Stimulated activated CD4-positive, alpha-beta T cell treated with anti-CD3 and anti-CD28 coated beads, Interleukin-12 subunit alpha, Interleukin-12 subunit beta, amount 100 ng/mL, for 4 hours (primary cell): ENCODE data around the gene ADAMTSL1.

Experiments used
- DNase-seq: peaks from one replicate; pipeline ENCODE4 v3.0.0-alpha.2; 2020

The ADAMTSL1 gene

DNA sequence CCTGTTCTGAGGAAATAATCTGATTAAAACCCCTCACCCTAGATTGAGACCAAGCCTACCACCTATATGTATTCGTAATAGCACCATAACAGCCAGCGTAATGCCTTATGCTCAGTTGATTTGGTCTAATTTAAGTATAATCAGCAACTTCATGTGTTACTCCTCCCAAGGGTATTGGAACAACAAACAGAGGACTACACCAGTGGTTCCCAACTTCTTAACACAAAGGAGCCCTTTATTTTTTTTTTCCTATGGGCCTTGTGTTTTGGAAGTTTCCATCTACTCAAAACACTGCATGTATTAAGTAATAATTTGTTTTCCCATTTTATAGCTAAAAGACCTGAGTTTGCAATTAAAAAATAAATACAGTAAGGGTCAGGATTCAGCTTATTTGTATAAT is 140.7 kb downstream of the ADAMTSL1 start:
- DNase-seq = no peak

GRCh38 chr9:18616976-18617375 is 143.0 kb downstream of the ADAMTSL1 start:
- no peak for DNase-seq

GRCh38 chr9:18617759-18618158 is 143.8 kb downstream of the ADAMTSL1 start:
- DNase-seq = no peak

GRCh38 chr9:18618862-18619261 is 144.9 kb downstream of the ADAMTSL1 start:
- DNase-seq = no peak

DNA sequence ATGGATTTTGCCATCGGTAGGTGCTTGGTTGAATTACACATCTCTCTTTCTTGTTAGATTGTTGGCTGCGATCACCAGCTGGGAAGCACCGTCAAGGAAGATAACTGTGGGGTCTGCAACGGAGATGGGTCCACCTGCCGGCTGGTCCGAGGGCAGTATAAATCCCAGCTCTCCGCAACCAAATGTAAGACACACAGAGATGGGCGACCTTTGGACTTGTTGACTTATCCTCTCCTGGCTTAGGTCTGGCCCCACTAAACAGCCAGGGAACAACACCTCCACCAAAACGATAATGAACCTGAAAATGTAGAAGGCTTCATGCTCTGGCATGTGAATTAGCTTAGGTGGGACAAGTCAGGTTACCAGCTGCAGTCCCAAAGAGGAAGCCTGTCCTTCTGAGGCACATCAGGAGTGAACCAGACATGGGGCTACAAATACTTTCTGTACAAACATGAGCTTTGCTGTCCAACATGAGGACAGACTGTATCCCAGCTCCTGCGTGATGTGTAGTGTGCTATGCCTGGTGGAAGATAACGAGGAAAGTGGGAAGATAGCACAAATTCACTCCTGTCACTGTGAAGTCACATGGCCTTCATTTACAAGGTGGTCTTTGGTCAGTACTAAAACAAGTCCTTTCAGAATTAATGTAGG is 148.4 kb downstream of the ADAMTSL1 start:
- no peak for DNase-seq

GRCh38 chr9:18623221-18624079 is 149.5 kb downstream of the ADAMTSL1 start:
- no peak for DNase-seq

- DNase-seq = no peak
Measured at GRCh38 chr9:18626046-18626698, 152.2 kb downstream of the ADAMTSL1 start.

GRCh38 chr9:18629136-18629535 is 155.2 kb downstream of the ADAMTSL1 start:
- no peak for DNase-seq

DNA sequence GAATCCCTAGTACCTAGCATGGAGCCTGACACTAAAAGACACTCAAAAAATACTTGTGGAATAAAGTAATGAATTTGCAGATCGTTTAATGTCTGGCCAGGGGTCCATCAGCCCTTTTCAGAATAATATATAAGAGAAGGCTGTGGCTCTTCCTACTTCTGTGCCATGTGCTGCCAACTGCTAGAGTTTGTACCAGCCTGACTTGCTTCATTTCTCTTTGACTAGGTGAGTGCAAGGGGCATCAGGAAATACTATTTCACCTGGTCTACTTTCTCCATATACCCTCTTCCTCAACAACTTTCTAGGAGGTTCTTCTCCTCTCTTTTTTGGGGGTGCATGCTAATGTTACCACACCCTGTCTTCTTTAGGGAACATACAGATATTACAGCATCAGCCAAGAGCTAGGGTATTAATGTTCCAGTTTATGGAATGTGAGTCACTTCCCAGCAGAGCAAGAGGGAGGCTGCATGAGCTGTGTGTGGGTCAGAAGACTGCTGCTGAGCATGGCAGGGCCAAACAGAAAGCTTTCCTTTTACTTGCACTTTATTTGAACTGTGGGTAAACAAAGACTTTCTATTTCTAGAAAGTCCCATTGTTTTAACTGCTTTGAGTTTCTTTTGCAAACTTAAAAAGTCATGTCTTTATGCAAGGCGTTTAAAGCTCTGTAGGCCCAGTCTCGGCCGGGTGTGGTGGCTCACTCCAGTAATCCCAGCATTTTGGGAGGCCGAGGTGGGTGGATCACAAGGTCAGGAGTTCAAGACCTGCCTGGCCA is 158.9 kb downstream of the ADAMTSL1 start:
- no peak for DNase-seq

DNA sequence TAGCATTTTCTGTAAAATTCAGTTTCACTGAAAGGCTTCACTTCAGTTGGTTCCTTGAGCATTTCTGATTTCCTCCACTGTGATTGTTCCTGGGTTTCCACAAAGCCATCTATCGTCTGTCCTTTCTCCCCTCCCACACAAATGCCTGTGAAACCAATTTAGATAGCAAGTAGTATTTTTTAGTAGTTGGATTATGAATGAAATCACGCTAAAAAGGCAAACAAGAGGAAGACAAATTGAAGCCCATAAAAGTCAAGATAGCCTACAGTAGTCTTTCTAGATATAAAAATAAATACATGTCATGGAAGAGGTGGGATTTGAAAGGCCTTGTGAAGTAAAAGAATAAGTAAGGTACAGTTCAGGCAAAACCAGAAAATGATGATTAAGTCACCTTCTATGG is 162.8 kb downstream of the ADAMTSL1 start:
- no peak for DNase-seq

- no peak for DNase-seq
Measured at GRCh38 chr9:18638371-18639249, 164.7 kb downstream of the ADAMTSL1 start.

GRCh38 chr9:18639911-18640310 is 166.0 kb downstream of the ADAMTSL1 start:
- DNase-seq = no peak

DNA sequence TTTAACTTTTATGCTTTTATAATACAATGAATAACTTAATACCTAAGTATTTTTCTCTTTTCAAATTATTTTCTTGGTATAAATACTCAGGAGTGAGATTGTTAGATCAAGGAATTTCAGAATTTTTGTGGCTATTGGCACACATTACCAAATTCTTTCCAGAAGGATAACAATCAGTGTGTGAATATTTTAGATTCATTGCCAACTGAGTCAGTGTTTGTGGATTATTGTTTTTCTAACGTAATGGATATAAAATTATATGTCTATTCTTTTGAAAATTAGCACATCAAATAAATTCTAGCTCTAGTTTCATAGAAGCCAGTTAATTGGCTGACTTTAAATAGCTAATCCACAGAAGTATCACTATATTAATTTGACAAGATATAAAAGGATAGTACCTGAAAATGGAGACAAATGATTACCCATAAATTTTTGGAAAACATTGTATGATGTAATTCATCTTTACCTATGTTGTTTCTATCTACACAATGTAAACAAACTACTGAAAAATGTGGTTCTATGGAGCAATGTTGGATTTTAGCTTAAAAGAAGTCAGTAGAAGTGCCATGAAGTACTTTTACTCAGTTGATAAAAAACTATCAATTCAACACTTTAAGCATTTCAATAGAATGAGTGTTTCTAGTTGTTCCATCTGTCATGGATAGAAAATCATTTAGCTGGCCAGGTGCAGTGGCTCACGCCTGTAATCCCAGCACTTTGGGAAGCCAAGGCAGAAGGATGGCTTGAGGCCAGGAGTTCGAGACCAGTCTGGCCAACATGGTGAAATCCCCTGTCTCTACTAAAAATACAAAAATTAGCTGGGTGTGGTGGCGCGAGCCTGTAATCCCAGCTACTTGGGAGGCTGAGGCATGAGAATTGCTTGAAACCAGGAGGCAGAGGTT is 185.1 kb downstream of the ADAMTSL1 start:
- DNase-seq = no peak

DNA sequence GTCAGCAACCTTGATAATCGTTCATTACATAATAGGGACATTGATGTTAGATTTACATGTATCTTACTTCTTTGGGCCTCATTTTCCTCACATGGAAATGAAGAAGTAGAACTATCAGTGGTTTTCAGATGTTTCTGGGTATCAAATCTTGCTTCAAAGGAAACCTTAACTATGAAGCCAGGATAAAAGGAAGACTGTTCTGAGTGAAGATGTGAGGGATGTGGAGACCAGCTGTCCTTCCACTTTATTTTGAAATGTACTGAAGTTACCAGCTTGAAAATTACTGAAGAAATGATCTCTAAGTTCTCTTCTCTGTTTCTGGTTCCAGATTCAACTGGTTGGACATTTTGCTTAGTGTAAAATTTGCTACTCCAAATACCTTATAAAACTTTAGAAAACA is 186.0 kb downstream of the ADAMTSL1 start:
- no peak for DNase-seq

DNA sequence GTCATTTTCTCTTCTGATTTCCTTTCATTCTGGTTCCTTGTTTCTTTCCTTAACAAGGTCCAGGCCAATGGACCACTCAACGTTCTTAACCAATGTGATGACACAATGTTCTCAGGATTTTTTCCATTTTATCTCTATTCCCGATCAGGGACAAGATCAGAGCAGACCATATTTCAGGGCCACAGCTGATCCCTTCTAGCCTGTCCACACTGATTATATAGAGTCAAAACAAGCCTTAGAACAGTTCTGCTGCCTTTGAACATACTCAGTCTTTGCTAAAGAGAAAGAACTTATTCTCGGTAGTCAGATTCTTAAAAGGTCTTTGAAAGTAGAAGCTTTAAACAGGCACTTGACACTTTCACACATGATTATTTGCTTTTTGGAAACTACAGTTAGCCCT is 188.4 kb downstream of the ADAMTSL1 start:
- DNase-seq = no peak

DNA sequence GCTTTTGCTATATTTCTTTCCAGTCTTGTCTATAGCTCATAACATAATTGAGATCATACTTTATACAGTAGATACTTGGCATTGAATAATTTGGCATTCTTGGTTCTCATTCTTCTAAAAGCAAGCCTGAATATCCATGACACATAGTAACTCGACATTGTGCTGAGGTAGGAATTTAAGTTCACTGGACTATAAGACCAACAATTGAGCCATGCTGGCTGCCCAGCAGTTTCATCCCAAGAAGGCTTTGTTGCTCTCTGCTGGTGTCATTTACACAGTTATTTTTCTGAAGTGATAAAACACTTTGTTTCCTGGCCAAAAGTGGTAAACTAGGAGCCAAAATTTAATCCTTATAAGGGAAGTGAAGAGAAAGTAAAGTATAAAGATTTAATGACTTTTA is 192.0 kb downstream of the ADAMTSL1 start:
- DNase-seq = no peak

DNA sequence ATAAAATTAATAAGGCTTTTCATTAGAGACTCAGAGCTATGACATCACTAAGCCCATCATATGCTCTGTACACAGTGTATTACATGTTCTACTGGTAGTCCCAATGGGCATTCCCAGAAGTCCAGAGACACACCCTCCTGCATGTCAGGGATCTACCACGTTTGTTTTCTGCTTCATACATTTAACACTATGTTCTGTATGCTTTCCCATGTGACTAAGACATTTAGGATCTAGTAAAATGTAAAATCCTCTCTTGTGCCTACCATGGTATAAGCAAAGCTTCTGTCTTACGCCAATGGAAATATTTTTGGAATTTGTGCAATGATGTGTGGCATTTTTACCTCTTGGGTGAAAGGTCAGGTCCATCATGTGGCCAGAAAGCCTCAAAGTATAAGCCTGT is 192.4 kb downstream of the ADAMTSL1 start:
- no peak for DNase-seq

DNA sequence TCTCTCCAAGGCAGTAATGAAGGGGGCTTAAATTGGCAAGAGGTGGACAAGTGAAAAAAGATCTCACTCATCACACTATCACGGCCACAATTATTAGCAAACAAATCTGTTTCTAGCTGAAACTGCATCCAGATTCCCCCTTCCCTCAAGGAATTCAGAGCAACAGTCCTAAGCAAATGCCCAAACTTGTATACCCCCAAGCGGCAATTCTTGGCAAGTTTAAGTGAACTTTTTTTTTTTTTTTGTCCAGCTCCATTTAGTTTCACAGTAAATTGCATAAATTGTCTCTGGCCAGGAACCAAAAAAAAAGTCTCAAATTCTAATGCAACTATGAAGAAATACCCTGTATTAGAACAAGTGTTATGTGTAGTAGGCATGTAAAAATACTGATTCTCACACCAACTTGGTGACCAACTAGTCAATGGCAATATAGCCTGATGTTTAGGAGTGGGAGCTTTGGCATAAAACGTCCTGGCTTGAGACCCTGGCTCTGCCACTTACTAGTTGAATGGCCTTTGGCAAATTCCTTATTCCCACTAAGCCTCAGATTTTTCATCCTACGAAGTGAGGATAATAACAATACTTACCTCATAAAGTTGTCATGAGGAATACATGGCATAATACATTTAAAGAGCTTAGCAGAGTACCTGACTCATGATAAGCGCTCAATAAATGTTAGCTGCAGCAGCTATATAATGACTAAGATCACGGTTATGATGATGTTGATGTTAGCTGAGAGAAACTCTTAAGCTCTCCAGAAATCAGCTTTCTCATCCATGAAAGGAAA is 193.2 kb downstream of the ADAMTSL1 start:
- DNase-seq = no peak

- no peak for DNase-seq
Measured at GRCh38 chr9:18668944-18669343, 195.0 kb downstream of the ADAMTSL1 start.

- no peak for DNase-seq
Measured at GRCh38 chr9:18672706-18673105, 198.8 kb downstream of the ADAMTSL1 start.
